Ascending aorta (tissue), 2 donors: Measurements from ENCODE around the gene SMARCD1. TPM values are rescaled to one million over a fixed set of nuclear protein-coding genes. Genes with fewer than 3 reads are reported as not detected.

Experiments
- DNase-seq, 2 donors: peaks; one replicate each; pipeline ENCODE4 v3.0.0-alpha.2; 2019; ENCODE audit warnings: low spot score in 2 of 2
- H3K27ac ChIP-seq, 2 donors: fragments of 200-600 bp; sonication (generic); one replicate each; pipeline ENCODE4 v1.5.1; 2016 to 2017; ENCODE audit warnings: mild to moderate bottlenecking in 1 of 2
- H3K27me3 ChIP-seq: fragments of 200-600 bp; sonication (generic); one replicate; pipeline ENCODE4 v1.5.1; 2017
- H3K36me3 ChIP-seq, 2 donors: fragments of 200-600 bp; sonication (generic); one replicate each; pipeline ENCODE4 v1.5.1; 2016
- H3K4me1 ChIP-seq, 2 donors: fragments of 200-600 bp; sonication (generic); one replicate each; pipeline ENCODE4 v1.5.1; 2016 to 2017; ENCODE audit warnings: mild to moderate bottlenecking in 1 of 2
- H3K4me3 ChIP-seq, 2 donors: fragments of 200-600 bp; sonication (generic); one replicate each; pipeline ENCODE4 v1.5.1; 2016 to 2017; ENCODE audit warnings: mild to moderate bottlenecking in 1 of 2
- H3K9me3 ChIP-seq, 2 donors: fragments of 200-600 bp; sonication (generic); one replicate each; pipeline ENCODE4 v1.5.1; 2016
- intact Hi-C: fragments of 100-400 bp; cut with DNase I; formaldehyde crosslinking; loops from one replicate; pipeline ENCODE4 v1.15.1; 2023
- total RNA-seq: library from RNA; depleted of rRNA; stranded (reverse); fragments of >200 nt; gene quantifications from one replicate; pipeline ENCODE4 v1.1.0, GENCODE V29; 2016
- TF ChIP-seq, protein P1 (sequence below), 3 experiments: fragments of 200-600 bp in 2 of 3; fragments of 450-650 bp in 1 of 3; sonication (generic) in 2 of 3; IDR thresholded peaks; one replicate each; pipeline ENCODE4 v1.5.1; 2016 to 2019; ENCODE audit warnings: antibody characterized with exemption in 3 of 3, mild to moderate bottlenecking in 1 of 3, moderate library complexity in 1 of 3

Gene SMARCD1
- total RNA-seq, 1 donor from 2014 or later, result 277 TPM

DNA sequence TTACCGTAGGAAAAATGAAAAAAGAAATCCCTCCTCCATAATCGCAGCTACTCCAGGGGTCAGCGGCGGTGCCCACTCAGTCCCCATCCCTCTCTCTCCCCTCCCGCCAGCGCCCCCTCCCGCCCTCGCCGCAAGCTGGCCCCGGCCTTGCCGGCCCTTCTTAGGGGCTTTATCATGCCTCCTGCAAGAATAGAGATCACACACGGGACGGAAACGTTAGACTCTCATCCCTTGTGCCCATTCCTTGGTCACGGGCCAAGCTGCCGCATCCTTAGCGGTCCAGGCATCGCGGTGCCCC is 26.2 kb downstream of the SMARCD1 start:
- TF ChIP-seq, protein P1, sequence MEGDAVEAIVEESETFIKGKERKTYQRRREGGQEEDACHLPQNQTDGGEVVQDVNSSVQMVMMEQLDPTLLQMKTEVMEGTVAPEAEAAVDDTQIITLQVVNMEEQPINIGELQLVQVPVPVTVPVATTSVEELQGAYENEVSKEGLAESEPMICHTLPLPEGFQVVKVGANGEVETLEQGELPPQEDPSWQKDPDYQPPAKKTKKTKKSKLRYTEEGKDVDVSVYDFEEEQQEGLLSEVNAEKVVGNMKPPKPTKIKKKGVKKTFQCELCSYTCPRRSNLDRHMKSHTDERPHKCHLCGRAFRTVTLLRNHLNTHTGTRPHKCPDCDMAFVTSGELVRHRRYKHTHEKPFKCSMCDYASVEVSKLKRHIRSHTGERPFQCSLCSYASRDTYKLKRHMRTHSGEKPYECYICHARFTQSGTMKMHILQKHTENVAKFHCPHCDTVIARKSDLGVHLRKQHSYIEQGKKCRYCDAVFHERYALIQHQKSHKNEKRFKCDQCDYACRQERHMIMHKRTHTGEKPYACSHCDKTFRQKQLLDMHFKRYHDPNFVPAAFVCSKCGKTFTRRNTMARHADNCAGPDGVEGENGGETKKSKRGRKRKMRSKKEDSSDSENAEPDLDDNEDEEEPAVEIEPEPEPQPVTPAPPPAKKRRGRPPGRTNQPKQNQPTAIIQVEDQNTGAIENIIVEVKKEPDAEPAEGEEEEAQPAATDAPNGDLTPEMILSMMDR (IDR thresholded peaks at IDR 0.05), result peak in 1 of 3 experiments; percentile 89
- no peaks in the 10 kb centered on the region for H3K9me3 ChIP-seq
- peak overlapping the region; percentile 18 to 52 for H3K4me3 ChIP-seq
- no peaks in the 10 kb centered on the region for H3K27me3 ChIP-seq
- H3K27ac ChIP-seq, result peak overlapping the region; percentile 96 to 98
- intact Hi-C loops, result loop anchor here (5.0 kb wide), 1 partner anchor 291 kb away; the partner anchor contains the start of gene LARP4
- no peak for DNase-seq
- H3K36me3 ChIP-seq, result peaks cover 0 to 9% of the 10 kb centered on the region in 2 donors
- H3K4me1 ChIP-seq, result peaks cover 22 to 35% of the 10 kb centered on the region in 2 donors

DNA sequence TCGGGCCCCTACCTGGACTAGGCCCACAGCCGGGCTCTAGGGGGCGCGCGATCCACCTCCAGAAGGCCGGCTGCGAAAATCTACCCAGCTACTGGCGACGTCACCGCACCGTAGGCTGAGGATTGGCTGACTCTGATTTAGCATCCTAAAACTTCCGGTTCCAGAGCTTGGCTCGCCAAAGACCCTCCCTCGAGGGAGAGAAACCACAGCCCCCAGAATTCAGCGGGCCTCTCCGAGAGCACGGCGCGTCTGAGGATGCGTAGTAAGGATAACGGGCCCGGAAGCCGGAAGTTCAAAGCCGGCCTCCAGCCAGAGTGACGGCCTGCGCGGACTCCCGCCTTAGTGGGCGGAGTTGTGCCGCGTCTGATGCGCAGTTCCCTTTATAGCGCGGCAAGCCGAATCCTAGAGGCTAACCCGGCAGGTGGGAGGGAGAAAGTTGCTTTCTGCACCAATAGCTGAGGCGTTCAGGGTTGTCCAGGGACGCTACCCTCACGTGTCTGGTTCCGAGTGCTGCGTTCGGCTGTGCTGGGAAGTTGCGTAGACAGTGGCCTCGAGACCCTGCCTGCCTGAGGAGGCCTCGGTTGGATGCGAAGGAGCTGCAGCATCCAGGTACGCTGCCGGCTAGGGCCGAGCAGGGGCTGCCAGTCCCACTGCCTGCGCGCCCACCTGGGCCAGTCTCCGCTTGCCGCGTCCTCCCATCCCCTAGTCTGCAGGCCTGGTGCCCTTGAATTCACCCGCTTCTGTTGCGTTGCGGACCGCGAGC is 26.7 kb downstream of the SMARCD1 start, which contains the start of gene COX14:
Gene COX14 (plus strand): TSS at position 544 of the 763 bp plus-strand sequence. CDS start 7,808 bp downstream, outside the sequence.
- Histone ChIP-seq H3K27me3 (no peaks in the 10 kb centered on the region), H3K36me3 (peaks cover 0 to 9% of the 10 kb centered on the region in 2 donors), H3K9me3 (no peaks in the 10 kb centered on the region), H3K4me1 (peaks cover 22 to 40% of the 10 kb centered on the region in 2 donors), H3K27ac (peak within 1 kb of the TSS; percentile 96 to 98), H3K4me3 (peak within 1 kb of the TSS; percentile 83 to 94)
- DNase-seq, result peak; percentile 98 to 100
- intact Hi-C loops, result loop anchor here (1.0 to 5.0 kb wide), 3 partner anchors 27 to 290 kb away; partner anchors contain the start of genes CERS5, LARP4 and SMARCD1
- TF ChIP-seq, protein P1 (IDR thresholded peaks at IDR 0.05), result peak in 2 of 3 experiments; percentile 97 to 98

DNA sequence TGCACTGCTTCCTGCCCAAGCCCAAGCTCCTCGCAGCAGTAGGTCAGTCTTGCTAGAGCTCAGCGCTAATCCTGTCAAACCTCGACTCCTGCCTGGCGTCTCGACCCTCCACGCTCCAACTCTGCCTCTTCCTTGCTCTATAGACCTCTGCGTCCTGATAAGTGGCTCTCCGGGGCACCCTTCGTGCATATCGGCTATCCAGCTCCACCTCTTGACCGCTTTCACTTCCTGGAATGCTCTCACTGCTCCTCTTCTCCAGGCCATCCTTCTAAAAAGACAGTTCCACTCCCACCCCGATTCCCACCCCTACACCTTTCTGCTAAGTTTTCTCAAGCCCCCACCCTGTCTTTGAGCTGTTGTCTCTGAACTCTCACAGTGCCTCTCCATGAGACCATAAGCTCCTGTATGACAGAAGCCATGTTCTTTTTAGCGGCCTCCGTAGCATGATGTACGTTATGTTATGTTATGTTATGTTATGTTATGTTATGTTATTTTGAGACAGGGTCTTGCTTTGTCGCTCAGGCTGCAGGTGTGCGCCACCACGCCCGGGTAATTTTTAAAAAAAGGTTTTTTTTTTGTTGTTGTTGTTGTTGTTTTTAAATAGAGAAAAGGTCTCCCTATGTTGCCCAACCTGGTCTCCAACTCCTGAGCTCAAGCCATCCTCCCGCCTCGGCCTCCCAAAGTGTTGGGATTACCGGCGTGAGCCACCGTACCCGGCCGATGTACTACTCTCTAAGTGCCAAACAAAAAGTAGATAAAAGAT is 27.5 kb downstream of the SMARCD1 start:
- intact Hi-C loops, result loop anchor here (1.0 to 5.0 kb wide), 3 partner anchors 27 to 290 kb away; partner anchors contain the start of genes CERS5, LARP4 and SMARCD1
- peak overlapping the region; percentile 96 to 98 for H3K27ac ChIP-seq
- TF ChIP-seq, protein P1 (IDR thresholded peaks at IDR 0.05), result no peak
- peak in 1 of 2 donors; percentile 74 for DNase-seq
- no peaks in the 10 kb centered on the region for H3K27me3 ChIP-seq
- H3K9me3 ChIP-seq, result no peaks in the 10 kb centered on the region
- peak overlapping the region; percentile 83 to 94 for H3K4me3 ChIP-seq
- H3K4me1 ChIP-seq, result peaks cover 22 to 44% of the 10 kb centered on the region in 2 donors
- H3K36me3 ChIP-seq, result peaks cover 0 to 9% of the 10 kb centered on the region in 2 donors

DNA sequence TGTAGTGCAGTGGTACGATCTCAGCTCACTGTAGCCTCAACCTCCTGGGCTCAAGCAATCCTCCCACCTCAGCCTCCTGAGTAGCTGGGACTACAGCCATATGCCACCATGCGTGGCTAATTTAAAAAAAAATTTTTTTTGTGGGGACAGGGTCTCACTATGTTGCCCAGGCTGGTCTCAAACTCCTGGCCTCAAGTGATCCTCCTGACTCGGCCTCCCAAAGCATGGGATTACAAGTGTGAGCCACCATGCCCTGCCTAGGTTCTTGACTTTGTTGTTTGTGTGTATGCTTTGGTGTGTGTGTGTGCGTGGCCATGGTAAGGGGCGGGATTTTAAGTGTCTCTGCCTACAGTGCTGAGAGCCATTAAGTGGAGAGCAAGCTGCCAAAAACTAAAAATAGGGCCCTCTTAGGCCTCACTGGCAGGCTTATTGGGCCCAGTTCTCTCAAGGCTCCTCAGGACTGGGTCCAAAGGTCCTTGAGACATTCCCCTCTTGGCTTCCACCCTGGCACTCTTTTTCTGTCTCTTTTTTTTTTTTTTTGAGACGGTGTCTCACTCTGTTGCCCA is 32.0 kb downstream of the SMARCD1 start:
- no peak overlapping the region for H3K4me3 ChIP-seq
- DNase-seq, result peak in 1 of 2 donors; percentile 69
- intact Hi-C loops, result no loop called here
- peaks cover 3 to 30% of the 10 kb centered on the region in 2 donors for H3K4me1 ChIP-seq
- no peaks in the 10 kb centered on the region for H3K27me3 ChIP-seq
- peak overlapping the region; percentile 20 to 59 for H3K27ac ChIP-seq
- H3K9me3 ChIP-seq, result no peaks in the 10 kb centered on the region
- TF ChIP-seq, protein P1 (IDR thresholded peaks at IDR 0.05), result no peak
- H3K36me3 ChIP-seq, result peaks cover 15 to 37% of the 10 kb centered on the region in 2 donors

DNA sequence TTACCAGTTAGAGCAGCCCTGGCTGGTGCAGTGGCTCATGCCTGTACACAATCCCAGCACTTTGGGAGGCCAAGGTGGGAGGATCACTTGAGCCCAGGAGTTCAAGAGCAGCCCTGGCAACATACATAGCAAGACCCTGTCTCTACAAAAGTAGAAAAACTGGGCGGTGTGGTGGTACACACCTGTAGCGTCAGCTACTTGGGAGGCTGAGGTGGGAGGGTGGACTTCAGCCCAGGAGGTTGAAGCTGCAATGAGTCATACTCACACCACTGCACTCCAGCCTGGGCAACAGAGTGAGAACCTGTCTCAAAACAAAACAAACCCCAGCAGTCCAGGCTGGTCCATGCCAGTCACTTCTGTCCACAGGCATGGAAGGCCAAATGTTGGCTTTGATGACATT is 34.2 kb downstream of the SMARCD1 start:
- DNase-seq, result peak in 1 of 2 donors; percentile 42
- Histone ChIP-seq H3K4me3 (no peak overlapping the region), H3K4me1 (peaks cover 0 to 19% of the 10 kb centered on the region in 2 donors), H3K27ac (peak overlapping the region in 1 of 2 donors; percentile 5), H3K27me3 (no peaks in the 10 kb centered on the region), H3K36me3 (peaks cover 29 to 44% of the 10 kb centered on the region in 2 donors), H3K9me3 (no peaks in the 10 kb centered on the region)
- intact Hi-C loops, result no loop called here
- TF ChIP-seq, protein P1 (IDR thresholded peaks at IDR 0.05), result no peak
